ENCODE measurements around the gene ARHGEF10L.

- TF ChIP-seq CTCF (IDR thresholded peaks at IDR 0.05; ENCODE audit: insufficient read depth, low read length) (no peak), REST (IDR thresholded peaks at IDR 0.05; ENCODE audit: insufficient replicate concordance, low read depth) (no peak)
Observed at GRCh38 chr1:17510138-17510537, 29.4 kb upstream of the ARHGEF10L start.
